Liver (tissue), 9 donors: ENCODE data around the gene PGAP1. TPM values are rescaled to one million over a fixed set of nuclear protein-coding genes. Genes with fewer than 3 reads are reported as not detected.

Source experiments
- DNase-seq: peaks from one replicate; pipeline ENCODE4 v3.0.0-alpha.2; 2017; ENCODE audit warnings: low spot score
- H3K27ac ChIP-seq, 2 donors: one replicate each; pipeline ENCODE4 v1.7.0; 2013; ENCODE audit warnings: inconsistent platforms in 2 of 2, low read length in 2 of 2, control low read depth in 1 of 2, low read depth in 1 of 2, mild to moderate bottlenecking in 1 of 2
- H3K27me3 ChIP-seq, 4 donors: one replicate each; pipeline versions ENCODE4 v1.6.1 to v1.7.0; 2013; ENCODE audit warnings: low read length in 3 of 4, inconsistent platforms in 1 of 4, mild to moderate bottlenecking in 1 of 4, moderate library complexity in 1 of 4; ENCODE audit not compliant: control insufficient read depth in 4 of 4, insufficient read depth in 4 of 4
- H3K36me3 ChIP-seq, 4 donors: one replicate each; pipeline versions ENCODE4 v1.6.1 to v1.7.0; 2013; ENCODE audit warnings: low read length in 3 of 4, mild to moderate bottlenecking in 3 of 4, low read depth in 1 of 4, moderate library complexity in 1 of 4; ENCODE audit not compliant: control insufficient read depth in 4 of 4, insufficient read depth in 3 of 4
- H3K4me1 ChIP-seq, 4 donors: one replicate each; pipeline versions ENCODE4 v1.6.1 to v1.7.0; 2013; ENCODE audit warnings: low read length in 3 of 4, mild to moderate bottlenecking in 3 of 4, moderate library complexity in 1 of 4; ENCODE audit not compliant: control insufficient read depth in 4 of 4, insufficient read depth in 4 of 4
- H3K4me3 ChIP-seq, 3 donors: one replicate each; pipeline versions ENCODE4 v1.6.1 to v1.7.0; 2013; ENCODE audit warnings: low read length in 3 of 3, control low read depth in 1 of 3, low read depth in 1 of 3, mild to moderate bottlenecking in 1 of 3
- H3K9ac ChIP-seq, 2 donors: one replicate each; pipeline ENCODE4 v1.7.0; 2013; ENCODE audit warnings: low read length in 2 of 2, mild to moderate bottlenecking in 2 of 2, moderate library complexity in 2 of 2, control low read depth in 1 of 2, low read depth in 1 of 2
- H3K9me3 ChIP-seq, 4 donors: one replicate each; pipeline versions ENCODE4 v1.6.1 to v1.7.0; 2013; ENCODE audit warnings: low read length in 3 of 4; ENCODE audit not compliant: control insufficient read depth in 4 of 4
- EGR1 ChIP-seq, 2 donors: IDR thresholded peaks; 2 replicates each; pipeline ENCODE4 v1.6.1; 2016 to 2018; ENCODE audit warnings: antibody characterized with exemption in 2 of 2, low read depth in 2 of 2
- FOXA1 ChIP-seq: IDR thresholded peaks from 2 replicates; pipeline ENCODE4 v1.6.1; 2016; ENCODE audit warnings: antibody characterized with exemption
- FOXA2 ChIP-seq: IDR thresholded peaks from 2 replicates; pipeline ENCODE4 v1.6.1; 2016; ENCODE audit warnings: antibody characterized with exemption
- GABPA ChIP-seq, 2 donors: IDR thresholded peaks in 1 of 2; conservative IDR thresholded peaks in 1 of 2; 2 replicates each; pipeline ENCODE4 v1.6.1; 2016; ENCODE audit warnings: antibody characterized with exemption in 2 of 2, mild to moderate bottlenecking in 1 of 2, moderate library complexity in 1 of 2
- HNF4A ChIP-seq, 2 donors: conservative IDR thresholded peaks; 2 replicates each; pipeline ENCODE4 v1.6.1; 2016; ENCODE audit warnings: antibody characterized with exemption in 2 of 2, mild to moderate bottlenecking in 2 of 2
- HNF4G ChIP-seq: IDR thresholded peaks from 2 replicates; pipeline ENCODE4 v1.6.1; 2016; ENCODE audit warnings: antibody characterized with exemption
- JUND ChIP-seq, 2 donors: IDR thresholded peaks; 2 replicates each; pipeline ENCODE4 v1.6.1; 2016; ENCODE audit warnings: antibody characterized with exemption in 2 of 2
- NR2F2 ChIP-seq: IDR thresholded peaks from 2 replicates; pipeline ENCODE4 v1.6.1; 2016; ENCODE audit warnings: antibody characterized with exemption
- RAD21 ChIP-seq, 2 donors: IDR thresholded peaks; 2 replicates each; pipeline ENCODE4 v1.6.1; 2016; ENCODE audit warnings: antibody characterized with exemption in 2 of 2, mild to moderate bottlenecking in 2 of 2
- RXRA ChIP-seq, 2 donors: IDR thresholded peaks; 2 replicates each; pipeline ENCODE4 v1.6.1; 2017 to 2018; ENCODE audit warnings: antibody characterized with exemption in 2 of 2, mild to moderate bottlenecking in 1 of 2
- SP1 ChIP-seq: IDR thresholded peaks from 2 replicates; pipeline ENCODE4 v1.6.1; 2018; ENCODE audit warnings: antibody characterized with exemption, mild to moderate bottlenecking
- TAF1 ChIP-seq: conservative IDR thresholded peaks from 2 replicates; pipeline ENCODE4 v1.6.1; 2016; ENCODE audit warnings: antibody characterized with exemption, mild to moderate bottlenecking
- YY1 ChIP-seq: IDR thresholded peaks from 2 replicates; pipeline ENCODE4 v1.6.1; 2016; ENCODE audit warnings: antibody characterized with exemption, mild to moderate bottlenecking
- WGBS: extraction: QIAGEN DNeasy Blood & Tissue Kit; methylation state at CpG from one replicate; pipeline ENCODE4 v1.1.7; 2013; 5-methylcytosine and 5-hydroxymethylcytosine counted together
- polyA plus RNA-seq, 2 donors: library from polyadenylated mRNA; stranded (reverse) in 1 of 2; unstranded in 1 of 2; fragments of 200-250 nt in 1 of 2; fragments of >200 nt in 1 of 2; fragmentation: Nextera tagmentation in 1 of 2; extraction: Ambion mirVana in 1 of 2; gene quantifications; one replicate each; pipeline versions ENCODE4 v1.2.1 to v1.2.3, GENCODE V29; 2013 to 2015
- total RNA-seq, 2 donors: library from RNA; depleted of rRNA; stranded (reverse); fragments of >200 nt; gene quantifications; one replicate each; pipeline ENCODE4 v1.2.3, GENCODE V29; 2014
- TF ChIP-seq, protein P1 (sequence below): IDR thresholded peaks from 2 replicates; pipeline ENCODE4 v1.6.1; 2016; ENCODE audit warnings: antibody characterized with exemption
- TF ChIP-seq, protein P2 (sequence below): IDR thresholded peaks from 2 replicates; pipeline ENCODE4 v1.6.1; 2016; ENCODE audit warnings: antibody characterized with exemption
- TF ChIP-seq, protein P3 (sequence below): fragments of 150-350 bp; IDR thresholded peaks from 2 replicates; pipeline ENCODE4 v1.5.1; 2017; ENCODE audit warnings: improper control_type of control experiment, low read depth, low read length; ENCODE audit not compliant: missing input control
- TF ChIP-seq, protein P4 (sequence below): IDR thresholded peaks from 2 replicates; pipeline ENCODE4 v1.6.1; 2016; ENCODE audit warnings: antibody characterized with exemption, mild to moderate bottlenecking
- TF ChIP-seq, protein P5 (sequence below): IDR thresholded peaks from 2 replicates; pipeline ENCODE4 v1.6.1; 2016; ENCODE audit warnings: antibody characterized with exemption
- donor health status: healthy.
- donor health status: healthy.
- donor health status: healthy.
- donor health status: healthy.
- donor health status: healthy.

PGAP1 gene, protein sequence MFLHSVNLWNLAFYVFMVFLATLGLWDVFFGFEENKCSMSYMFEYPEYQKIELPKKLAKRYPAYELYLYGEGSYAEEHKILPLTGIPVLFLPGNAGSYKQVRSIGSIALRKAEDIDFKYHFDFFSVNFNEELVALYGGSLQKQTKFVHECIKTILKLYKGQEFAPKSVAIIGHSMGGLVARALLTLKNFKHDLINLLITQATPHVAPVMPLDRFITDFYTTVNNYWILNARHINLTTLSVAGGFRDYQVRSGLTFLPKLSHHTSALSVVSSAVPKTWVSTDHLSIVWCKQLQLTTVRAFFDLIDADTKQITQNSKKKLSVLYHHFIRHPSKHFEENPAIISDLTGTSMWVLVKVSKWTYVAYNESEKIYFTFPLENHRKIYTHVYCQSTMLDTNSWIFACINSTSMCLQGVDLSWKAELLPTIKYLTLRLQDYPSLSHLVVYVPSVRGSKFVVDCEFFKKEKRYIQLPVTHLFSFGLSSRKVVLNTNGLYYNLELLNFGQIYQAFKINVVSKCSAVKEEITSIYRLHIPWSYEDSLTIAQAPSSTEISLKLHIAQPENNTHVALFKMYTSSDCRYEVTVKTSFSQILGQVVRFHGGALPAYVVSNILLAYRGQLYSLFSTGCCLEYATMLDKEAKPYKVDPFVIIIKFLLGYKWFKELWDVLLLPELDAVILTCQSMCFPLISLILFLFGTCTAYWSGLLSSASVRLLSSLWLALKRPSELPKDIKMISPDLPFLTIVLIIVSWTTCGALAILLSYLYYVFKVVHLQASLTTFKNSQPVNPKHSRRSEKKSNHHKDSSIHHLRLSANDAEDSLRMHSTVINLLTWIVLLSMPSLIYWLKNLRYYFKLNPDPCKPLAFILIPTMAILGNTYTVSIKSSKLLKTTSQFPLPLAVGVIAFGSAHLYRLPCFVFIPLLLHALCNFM
- total RNA-seq: 1 to 10 TPM; 3.7 to 5.8 TPM
- 1 to 10 TPM in 1 of 2 donors, under 1 TPM in 1; 0.54 to 1.0 TPM for polyA plus RNA-seq

DNA sequence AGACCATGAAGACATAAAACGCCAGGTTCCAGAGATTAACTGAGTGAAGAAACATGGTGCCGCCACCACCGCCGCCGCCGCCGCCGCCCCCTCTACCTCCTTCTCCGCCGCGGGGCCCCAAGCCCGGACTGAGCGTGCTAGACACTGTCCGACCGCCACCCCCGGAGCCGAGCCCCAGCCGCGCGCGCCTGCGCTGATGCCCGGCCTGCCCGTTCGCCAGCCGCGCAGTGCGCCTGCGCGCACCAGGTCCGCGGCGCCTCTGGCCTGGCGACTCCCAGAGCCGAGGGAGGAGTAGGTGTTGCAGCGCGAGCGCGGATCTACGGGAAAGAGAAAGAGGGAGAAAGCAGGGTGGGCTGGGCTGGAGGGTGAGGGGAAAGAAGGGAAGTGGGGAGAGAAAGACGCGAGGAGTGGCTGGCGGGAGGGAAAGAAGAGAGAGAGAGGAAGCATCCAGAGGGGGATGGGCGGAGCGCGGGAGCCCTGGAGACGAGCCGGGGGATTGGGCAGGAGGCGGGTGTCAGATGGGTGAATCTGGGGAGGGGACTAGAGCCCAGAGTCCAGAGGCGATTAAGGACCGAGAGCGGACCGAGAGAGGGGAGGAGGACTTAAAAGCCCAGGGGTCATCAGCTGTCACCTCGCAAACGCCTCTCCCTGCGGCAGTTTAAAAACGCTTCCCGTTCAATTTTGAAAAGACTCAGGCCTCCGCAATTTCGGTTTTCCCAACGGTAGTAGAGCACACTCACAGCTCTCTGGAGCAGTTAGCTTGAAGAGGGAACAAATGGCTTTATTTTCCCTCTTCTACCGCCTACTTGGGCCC lies at the start of gene PGAP1:
TSS of gene PGAP1 (minus strand) at position 146 of the 814 bp plus-strand sequence. CDS start at position 55, 91 bp downstream.
- under 1% methylated on average over 62 of the region's 62 CpGs for WGBS
- peak; percentile 82 for DNase-seq

More for the DNA sequence above, at the start of gene PGAP1:
- Histone ChIP-seq H3K27ac (peak within 1 kb of the TSS; percentile 64 to 86), H3K9me3 (no peaks in the 10 kb centered on the region), H3K4me1 (peaks cover 2 to 15% (median 9%) of the 10 kb centered on the region in 4 donors), H3K36me3 (no peaks in the 10 kb centered on the region), H3K9ac (peak within 1 kb of the TSS; percentile 35 to 87), H3K27me3 (no peaks in the 10 kb centered on the region), H3K4me3 (peak within 1 kb of the TSS; percentile 54 to 99 (median 82))
- TF ChIP-seq SP1: peak; percentile 55
- TF ChIP-seq HNF4G: peak; percentile 58
- TF ChIP-seq, protein P1, sequence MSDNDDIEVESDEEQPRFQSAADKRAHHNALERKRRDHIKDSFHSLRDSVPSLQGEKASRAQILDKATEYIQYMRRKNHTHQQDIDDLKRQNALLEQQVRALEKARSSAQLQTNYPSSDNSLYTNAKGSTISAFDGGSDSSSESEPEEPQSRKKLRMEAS: no peak
- TF ChIP-seq JUND (IDR thresholded peaks at IDR 0.05): peak in 1 of 2 donors; percentile 12
- TF ChIP-seq GABPA (IDR thresholded peaks at IDR 0.05 in 1 of 2, conservative IDR thresholded peaks at IDR 0.05 in 1 of 2): no peak
- TF ChIP-seq, protein P2, sequence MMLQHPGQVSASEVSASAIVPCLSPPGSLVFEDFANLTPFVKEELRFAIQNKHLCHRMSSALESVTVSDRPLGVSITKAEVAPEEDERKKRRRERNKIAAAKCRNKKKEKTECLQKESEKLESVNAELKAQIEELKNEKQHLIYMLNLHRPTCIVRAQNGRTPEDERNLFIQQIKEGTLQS: no peak
- no peak for TF ChIP-seq EGR1 (IDR thresholded peaks at IDR 0.05; ENCODE audit: low read depth in 2 of 2)
- TF ChIP-seq, protein P3, sequence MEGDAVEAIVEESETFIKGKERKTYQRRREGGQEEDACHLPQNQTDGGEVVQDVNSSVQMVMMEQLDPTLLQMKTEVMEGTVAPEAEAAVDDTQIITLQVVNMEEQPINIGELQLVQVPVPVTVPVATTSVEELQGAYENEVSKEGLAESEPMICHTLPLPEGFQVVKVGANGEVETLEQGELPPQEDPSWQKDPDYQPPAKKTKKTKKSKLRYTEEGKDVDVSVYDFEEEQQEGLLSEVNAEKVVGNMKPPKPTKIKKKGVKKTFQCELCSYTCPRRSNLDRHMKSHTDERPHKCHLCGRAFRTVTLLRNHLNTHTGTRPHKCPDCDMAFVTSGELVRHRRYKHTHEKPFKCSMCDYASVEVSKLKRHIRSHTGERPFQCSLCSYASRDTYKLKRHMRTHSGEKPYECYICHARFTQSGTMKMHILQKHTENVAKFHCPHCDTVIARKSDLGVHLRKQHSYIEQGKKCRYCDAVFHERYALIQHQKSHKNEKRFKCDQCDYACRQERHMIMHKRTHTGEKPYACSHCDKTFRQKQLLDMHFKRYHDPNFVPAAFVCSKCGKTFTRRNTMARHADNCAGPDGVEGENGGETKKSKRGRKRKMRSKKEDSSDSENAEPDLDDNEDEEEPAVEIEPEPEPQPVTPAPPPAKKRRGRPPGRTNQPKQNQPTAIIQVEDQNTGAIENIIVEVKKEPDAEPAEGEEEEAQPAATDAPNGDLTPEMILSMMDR: no peak
- peak; percentile 62 to 82 for TF ChIP-seq HNF4A (conservative IDR thresholded peaks at IDR 0.05)
- TF ChIP-seq RAD21 (IDR thresholded peaks at IDR 0.05): peak; percentile 7 to 9
- peak; percentile 39 to 49 for TF ChIP-seq RXRA (IDR thresholded peaks at IDR 0.05)
- TF ChIP-seq FOXA1: no peak
- TF ChIP-seq, protein P4, sequence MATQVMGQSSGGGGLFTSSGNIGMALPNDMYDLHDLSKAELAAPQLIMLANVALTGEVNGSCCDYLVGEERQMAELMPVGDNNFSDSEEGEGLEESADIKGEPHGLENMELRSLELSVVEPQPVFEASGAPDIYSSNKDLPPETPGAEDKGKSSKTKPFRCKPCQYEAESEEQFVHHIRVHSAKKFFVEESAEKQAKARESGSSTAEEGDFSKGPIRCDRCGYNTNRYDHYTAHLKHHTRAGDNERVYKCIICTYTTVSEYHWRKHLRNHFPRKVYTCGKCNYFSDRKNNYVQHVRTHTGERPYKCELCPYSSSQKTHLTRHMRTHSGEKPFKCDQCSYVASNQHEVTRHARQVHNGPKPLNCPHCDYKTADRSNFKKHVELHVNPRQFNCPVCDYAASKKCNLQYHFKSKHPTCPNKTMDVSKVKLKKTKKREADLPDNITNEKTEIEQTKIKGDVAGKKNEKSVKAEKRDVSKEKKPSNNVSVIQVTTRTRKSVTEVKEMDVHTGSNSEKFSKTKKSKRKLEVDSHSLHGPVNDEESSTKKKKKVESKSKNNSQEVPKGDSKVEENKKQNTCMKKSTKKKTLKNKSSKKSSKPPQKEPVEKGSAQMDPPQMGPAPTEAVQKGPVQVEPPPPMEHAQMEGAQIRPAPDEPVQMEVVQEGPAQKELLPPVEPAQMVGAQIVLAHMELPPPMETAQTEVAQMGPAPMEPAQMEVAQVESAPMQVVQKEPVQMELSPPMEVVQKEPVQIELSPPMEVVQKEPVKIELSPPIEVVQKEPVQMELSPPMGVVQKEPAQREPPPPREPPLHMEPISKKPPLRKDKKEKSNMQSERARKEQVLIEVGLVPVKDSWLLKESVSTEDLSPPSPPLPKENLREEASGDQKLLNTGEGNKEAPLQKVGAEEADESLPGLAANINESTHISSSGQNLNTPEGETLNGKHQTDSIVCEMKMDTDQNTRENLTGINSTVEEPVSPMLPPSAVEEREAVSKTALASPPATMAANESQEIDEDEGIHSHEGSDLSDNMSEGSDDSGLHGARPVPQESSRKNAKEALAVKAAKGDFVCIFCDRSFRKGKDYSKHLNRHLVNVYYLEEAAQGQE: no peak
- TF ChIP-seq TAF1: peak; percentile 29
- TF ChIP-seq YY1: peak; percentile 40
- peak; percentile 59 for TF ChIP-seq NR2F2
- TF ChIP-seq FOXA2: no peak
- TF ChIP-seq, protein P5, sequence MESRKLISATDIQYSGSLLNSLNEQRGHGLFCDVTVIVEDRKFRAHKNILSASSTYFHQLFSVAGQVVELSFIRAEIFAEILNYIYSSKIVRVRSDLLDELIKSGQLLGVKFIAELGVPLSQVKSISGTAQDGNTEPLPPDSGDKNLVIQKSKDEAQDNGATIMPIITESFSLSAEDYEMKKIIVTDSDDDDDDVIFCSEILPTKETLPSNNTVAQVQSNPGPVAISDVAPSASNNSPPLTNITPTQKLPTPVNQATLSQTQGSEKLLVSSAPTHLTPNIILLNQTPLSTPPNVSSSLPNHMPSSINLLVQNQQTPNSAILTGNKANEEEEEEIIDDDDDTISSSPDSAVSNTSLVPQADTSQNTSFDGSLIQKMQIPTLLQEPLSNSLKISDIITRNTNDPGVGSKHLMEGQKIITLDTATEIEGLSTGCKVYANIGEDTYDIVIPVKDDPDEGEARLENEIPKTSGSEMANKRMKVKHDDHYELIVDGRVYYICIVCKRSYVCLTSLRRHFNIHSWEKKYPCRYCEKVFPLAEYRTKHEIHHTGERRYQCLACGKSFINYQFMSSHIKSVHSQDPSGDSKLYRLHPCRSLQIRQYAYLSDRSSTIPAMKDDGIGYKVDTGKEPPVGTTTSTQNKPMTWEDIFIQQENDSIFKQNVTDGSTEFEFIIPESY: no peak
